Measurements from ENCODE around the gene TLX3. TPM values are rescaled to one million over a fixed set of nuclear protein-coding genes. Genes with fewer than 3 reads are reported as not detected.

The TLX3 gene
- total RNA-seq, 2 donors from 2014 or later = not detected

- Histone ChIP-seq H3K4me3 (peak overlapping the region in 1 of 2 donors; percentile 30), H3K36me3 (no peaks in the 10 kb centered on the region), H3K4me1 (peaks cover 0 to 50% of the 10 kb centered on the region in 2 donors), H3K27ac (no peak overlapping the region), H3K9me3 (no peaks in the 10 kb centered on the region), H3K27me3 (peaks cover 52 to 68% of the 10 kb centered on the region in 2 donors)
- no peak for DNase-seq (ENCODE audit: low spot score)
- TF ChIP-seq, protein P1, sequence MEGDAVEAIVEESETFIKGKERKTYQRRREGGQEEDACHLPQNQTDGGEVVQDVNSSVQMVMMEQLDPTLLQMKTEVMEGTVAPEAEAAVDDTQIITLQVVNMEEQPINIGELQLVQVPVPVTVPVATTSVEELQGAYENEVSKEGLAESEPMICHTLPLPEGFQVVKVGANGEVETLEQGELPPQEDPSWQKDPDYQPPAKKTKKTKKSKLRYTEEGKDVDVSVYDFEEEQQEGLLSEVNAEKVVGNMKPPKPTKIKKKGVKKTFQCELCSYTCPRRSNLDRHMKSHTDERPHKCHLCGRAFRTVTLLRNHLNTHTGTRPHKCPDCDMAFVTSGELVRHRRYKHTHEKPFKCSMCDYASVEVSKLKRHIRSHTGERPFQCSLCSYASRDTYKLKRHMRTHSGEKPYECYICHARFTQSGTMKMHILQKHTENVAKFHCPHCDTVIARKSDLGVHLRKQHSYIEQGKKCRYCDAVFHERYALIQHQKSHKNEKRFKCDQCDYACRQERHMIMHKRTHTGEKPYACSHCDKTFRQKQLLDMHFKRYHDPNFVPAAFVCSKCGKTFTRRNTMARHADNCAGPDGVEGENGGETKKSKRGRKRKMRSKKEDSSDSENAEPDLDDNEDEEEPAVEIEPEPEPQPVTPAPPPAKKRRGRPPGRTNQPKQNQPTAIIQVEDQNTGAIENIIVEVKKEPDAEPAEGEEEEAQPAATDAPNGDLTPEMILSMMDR (IDR thresholded peaks at IDR 0.05) = no peak
These were observed 6.8 kb downstream of the TLX3 start for GRCh38 chr5:171315925-171316257.

DNA sequence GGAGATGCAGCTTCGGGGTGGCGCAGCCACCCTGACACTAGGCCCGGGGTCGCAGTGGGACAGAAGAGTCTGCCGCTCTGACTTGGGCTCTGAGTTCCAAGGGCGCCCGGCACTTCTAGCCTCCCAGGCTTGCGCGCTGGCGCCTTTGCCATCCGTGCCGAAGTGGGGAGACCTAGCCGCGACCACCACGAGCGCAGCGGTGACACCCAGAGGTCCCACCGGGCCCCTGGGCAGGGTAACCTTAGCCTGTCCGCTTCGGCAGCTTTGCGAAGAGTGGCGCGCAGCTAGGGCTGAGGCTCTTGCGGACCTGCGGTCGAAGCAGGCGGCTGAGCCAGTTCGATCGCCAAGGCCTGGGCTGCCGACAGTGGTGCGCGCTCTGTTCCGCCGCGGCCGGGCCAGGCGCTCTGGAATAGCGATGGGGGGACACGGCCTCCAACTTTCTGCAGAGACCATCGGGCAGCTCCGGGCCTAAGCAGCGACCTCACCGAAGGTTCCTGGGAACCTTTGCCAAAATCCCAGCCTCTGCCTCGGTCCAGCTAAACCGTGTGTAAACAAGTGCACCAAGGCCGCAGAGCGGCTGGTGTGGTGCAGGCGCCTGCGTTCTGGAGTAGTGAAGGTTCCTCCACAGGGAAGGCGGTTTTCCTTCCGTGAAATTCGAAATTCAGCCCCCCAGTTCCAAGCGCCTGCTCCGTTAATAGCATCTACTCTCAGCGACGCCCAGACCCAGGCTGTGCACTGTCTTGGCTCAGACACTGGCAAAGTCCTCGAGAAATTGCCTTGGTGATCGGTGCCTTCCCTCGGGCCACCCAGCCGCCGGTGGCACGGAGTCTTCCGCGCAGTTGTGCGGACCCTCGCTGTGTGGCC lies 7.4 kb downstream of the TLX3 start:
- Histone ChIP-seq H3K36me3 (no peaks in the 10 kb centered on the region), H3K27ac (no peak overlapping the region), H3K4me3 (peak overlapping the region in 1 of 2 donors; percentile 30), H3K4me1 (peaks cover 0 to 44% of the 10 kb centered on the region in 2 donors), H3K27me3 (peaks cover 49 to 63% of the 10 kb centered on the region in 2 donors), H3K9me3 (no peaks in the 10 kb centered on the region)
- TF ChIP-seq, protein P1 (IDR thresholded peaks at IDR 0.05) = no peak
- no peak for DNase-seq (ENCODE audit: low spot score)

DNA sequence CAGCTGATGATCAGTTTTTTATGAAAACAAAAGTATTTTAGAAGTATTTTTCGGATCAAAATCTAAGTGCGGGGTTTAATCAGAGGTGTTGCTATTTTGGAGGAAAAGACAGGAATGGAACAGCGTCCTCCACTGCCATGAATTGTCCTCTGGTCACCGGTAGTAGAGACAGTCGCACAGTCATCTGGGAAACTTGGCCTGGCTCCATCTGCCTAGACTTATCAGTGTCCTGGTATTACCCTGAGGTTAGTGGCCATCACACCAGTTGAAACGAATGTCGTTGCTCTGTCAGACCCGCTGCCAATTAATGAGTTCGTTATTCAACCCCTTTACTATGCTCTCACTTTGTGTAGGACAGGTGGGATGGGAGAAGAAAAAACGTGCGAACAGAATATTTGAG lies 8.2 kb downstream of the TLX3 start:
- Histone ChIP-seq H3K4me3 (no peak overlapping the region), H3K4me1 (peaks cover 0 to 37% of the 10 kb centered on the region in 2 donors), H3K36me3 (no peaks in the 10 kb centered on the region), H3K27ac (no peak overlapping the region), H3K27me3 (peaks cover 43 to 56% of the 10 kb centered on the region in 2 donors), H3K9me3 (no peaks in the 10 kb centered on the region)
- TF ChIP-seq, protein P1 (IDR thresholded peaks at IDR 0.05) = no peak
- DNase-seq (ENCODE audit: low spot score) = no peak

- Histone ChIP-seq H3K27me3 (peaks cover 40 to 49% of the 10 kb centered on the region in 2 donors), H3K36me3 (no peaks in the 10 kb centered on the region), H3K27ac (no peak overlapping the region), H3K4me1 (peaks cover 0 to 29% of the 10 kb centered on the region in 2 donors), H3K9me3 (no peaks in the 10 kb centered on the region), H3K4me3 (no peak overlapping the region)
- DNase-seq (ENCODE audit: low spot score) = no peak
- TF ChIP-seq, protein P1 (IDR thresholded peaks at IDR 0.05) = no peak
These were observed 9.0 kb downstream of the TLX3 start for GRCh38 chr5:171318026-171318425.

DNA sequence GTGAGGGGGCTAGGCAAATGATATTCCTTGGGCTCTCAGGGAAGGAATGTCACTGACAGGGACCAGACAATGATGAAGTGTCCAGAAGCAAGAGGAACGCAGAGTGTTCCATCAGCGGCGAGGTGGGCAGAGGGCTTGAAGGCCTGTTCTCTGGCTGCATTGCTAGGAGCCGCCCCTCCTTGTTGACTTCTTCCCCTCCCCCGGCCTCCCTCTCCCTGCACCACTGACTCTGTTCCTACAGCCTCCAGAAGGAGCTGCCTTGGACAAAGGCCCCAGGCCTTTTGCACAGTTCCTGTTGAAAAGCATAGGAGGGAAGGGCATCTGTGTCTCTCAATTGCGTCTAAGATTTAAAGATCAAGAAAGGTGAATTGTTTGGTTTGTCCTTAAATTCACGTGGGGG lies 12.4 kb downstream of the TLX3 start:
- Histone ChIP-seq H3K4me1 (peaks cover 0 to 9% of the 10 kb centered on the region in 2 donors), H3K36me3 (no peaks in the 10 kb centered on the region), H3K4me3 (no peak overlapping the region), H3K27me3 (peaks cover 11 to 18% of the 10 kb centered on the region in 2 donors), H3K27ac (no peak overlapping the region), H3K9me3 (no peaks in the 10 kb centered on the region)
- TF ChIP-seq, protein P1 (IDR thresholded peaks at IDR 0.05) = no peak
- no peak for DNase-seq (ENCODE audit: low spot score)

Data from right atrium auricular region (tissue), 2 donors.